Liver (tissue), 3 donors: ENCODE data around the gene USHBP1.

ENCODE experiments used
- CTCF ChIP-seq: fragments of 150-350 bp; IDR thresholded peaks from 2 replicates; pipeline ENCODE4 v1.5.1; 2017; ENCODE audit warnings: improper control_type of control experiment, low read depth, low read length; ENCODE audit not compliant: missing input control
- EGR1 ChIP-seq, 2 donors: IDR thresholded peaks; 2 replicates each; pipeline ENCODE4 v1.6.1; 2016 to 2018; ENCODE audit warnings: antibody characterized with exemption in 2 of 2, low read depth in 2 of 2
- FOXA1 ChIP-seq: IDR thresholded peaks from 2 replicates; pipeline ENCODE4 v1.6.1; 2016; ENCODE audit warnings: antibody characterized with exemption
- JUND ChIP-seq, 2 donors: IDR thresholded peaks; 2 replicates each; pipeline ENCODE4 v1.6.1; 2016; ENCODE audit warnings: antibody characterized with exemption in 2 of 2
- RAD21 ChIP-seq, 2 donors: IDR thresholded peaks; 2 replicates each; pipeline ENCODE4 v1.6.1; 2016; ENCODE audit warnings: antibody characterized with exemption in 2 of 2, mild to moderate bottlenecking in 2 of 2
- REST ChIP-seq: IDR thresholded peaks from 2 replicates; pipeline ENCODE4 v1.6.1; 2016; ENCODE audit warnings: antibody characterized with exemption, mild to moderate bottlenecking
- RXRA ChIP-seq, 2 donors: IDR thresholded peaks; 2 replicates each; pipeline ENCODE4 v1.6.1; 2017 to 2018; ENCODE audit warnings: antibody characterized with exemption in 2 of 2, mild to moderate bottlenecking in 1 of 2
- TAF1 ChIP-seq: conservative IDR thresholded peaks from 2 replicates; pipeline ENCODE4 v1.6.1; 2016; ENCODE audit warnings: antibody characterized with exemption, mild to moderate bottlenecking
- ZBTB33 ChIP-seq: IDR thresholded peaks from 2 replicates; pipeline ENCODE4 v1.6.1; 2016; ENCODE audit warnings: antibody characterized with exemption
- donor health status: healthy.
- donor health status: healthy.

- TF ChIP-seq RXRA (IDR thresholded peaks at IDR 0.05): no peak
- peak; percentile 21 for TF ChIP-seq CTCF
- TF ChIP-seq JUND (IDR thresholded peaks at IDR 0.05): no peak
- no peak for TF ChIP-seq TAF1
- TF ChIP-seq EGR1 (IDR thresholded peaks at IDR 0.05; ENCODE audit: low read depth in 2 of 2): no peak
- no peak for TF ChIP-seq REST
- TF ChIP-seq RAD21 (IDR thresholded peaks at IDR 0.05): peak in 1 of 2 donors; percentile 20
- TF ChIP-seq FOXA1: no peak
- TF ChIP-seq ZBTB33: no peak
These were observed 29.1 kb downstream of the USHBP1 start for GRCh38 chr19:17235300-17235970.
